GM18502 (cell line): ENCODE measurements around the gene GDPD2.

Experiments used
- ATAC-seq: cut with Tn5 transposase; IDR thresholded peaks from one replicate; pipeline ENCODE4 v1.9.1; 2021; ENCODE audit warnings: mild to moderate bottlenecking; ENCODE audit not compliant: unreplicated experiment, poor library complexity

The GDPD2 gene

DNA sequence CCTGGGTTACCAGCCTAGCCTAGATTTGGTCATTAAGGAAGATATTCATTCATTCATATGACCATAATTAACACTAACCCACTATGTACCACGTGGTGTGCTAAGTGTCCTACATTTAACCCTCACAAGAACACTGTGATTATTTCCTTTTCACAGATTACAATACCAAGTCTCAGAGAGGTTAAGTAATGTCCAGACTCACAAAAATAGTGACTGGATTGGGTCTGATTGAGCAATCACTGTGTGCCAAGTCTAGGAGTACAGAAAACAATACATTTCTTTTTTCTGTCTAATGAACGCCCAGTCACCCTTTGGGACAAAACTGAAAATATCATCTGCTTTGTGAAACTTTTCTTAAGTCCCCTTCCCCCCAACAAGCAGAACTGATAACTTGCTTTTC lies 13.9 kb downstream of the GDPD2 start:
- ATAC-seq: no peak

DNA sequence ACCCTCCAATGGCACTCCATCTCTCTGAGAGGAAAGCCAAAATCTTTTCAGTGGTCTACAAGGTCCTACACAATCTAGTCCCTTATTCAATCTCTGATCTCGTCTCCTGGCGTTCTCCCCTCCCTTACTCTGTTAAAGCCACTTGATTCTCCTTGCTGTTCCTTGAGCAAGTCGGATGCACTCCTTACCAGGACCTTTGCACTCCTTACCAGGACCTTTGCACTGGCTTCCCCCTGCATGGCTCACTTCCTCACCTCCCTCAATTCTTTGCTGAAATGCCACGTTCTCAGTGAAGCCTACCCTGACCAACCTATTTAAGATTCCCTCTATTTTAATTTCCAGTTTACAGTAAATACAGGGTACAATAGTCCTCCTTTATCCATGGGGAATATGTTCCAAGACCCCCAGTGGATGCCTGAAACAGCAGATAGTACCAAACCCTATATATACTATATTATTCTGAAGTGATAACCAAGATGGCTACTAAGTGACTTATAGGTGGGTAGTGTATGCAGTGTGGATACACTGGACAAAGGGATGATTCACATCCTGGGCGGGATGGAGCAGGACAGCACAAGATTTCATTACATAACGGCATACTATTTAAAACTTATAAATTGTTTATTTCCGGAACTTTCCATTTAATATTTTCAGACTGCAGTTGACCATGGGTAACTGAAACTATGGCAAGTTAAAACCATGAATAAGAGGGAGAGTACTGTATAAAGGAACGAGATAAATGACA lies 15.0 kb downstream of the GDPD2 start:
- ATAC-seq: no peak

DNA sequence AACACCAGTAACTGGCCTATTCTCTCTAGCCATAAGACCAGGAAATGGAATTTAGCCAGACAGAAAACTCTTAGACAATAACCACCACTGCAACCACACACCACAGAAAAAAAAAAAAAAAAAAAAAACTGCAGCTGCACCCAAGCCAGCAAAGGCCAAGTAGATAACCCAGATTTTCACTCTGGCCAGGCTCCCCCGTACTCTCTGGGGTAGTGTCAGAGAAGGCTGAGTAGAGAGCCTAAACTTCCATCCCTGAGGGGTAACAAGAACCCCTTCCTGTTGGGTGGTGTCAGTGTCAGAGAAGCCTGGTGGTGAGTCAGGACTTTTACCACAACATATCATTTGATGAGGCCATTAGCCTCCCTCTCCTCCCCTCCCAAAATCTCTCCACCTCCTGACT lies 15.9 kb downstream of the GDPD2 start:
- no peak for ATAC-seq

DNA sequence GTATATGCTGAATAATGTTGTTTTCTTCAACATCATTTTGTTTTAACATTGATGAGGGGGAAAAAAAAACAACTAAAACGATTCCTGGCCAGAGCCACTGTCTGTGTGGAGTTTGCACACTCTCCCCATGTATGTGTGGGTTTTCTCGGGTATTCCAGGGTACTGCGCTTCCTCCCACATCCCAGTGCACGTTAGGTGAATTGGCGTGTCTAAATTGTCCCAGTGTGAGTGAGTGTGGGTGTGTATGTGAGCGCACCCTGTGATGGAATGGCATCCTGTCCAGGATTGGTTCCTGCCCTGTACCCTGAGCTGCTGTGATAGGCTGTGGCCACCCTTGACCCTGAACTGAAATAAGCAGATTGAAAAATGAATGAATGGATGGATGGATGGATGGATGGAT lies 19.1 kb downstream of the GDPD2 start:
- no peak for ATAC-seq

DNA sequence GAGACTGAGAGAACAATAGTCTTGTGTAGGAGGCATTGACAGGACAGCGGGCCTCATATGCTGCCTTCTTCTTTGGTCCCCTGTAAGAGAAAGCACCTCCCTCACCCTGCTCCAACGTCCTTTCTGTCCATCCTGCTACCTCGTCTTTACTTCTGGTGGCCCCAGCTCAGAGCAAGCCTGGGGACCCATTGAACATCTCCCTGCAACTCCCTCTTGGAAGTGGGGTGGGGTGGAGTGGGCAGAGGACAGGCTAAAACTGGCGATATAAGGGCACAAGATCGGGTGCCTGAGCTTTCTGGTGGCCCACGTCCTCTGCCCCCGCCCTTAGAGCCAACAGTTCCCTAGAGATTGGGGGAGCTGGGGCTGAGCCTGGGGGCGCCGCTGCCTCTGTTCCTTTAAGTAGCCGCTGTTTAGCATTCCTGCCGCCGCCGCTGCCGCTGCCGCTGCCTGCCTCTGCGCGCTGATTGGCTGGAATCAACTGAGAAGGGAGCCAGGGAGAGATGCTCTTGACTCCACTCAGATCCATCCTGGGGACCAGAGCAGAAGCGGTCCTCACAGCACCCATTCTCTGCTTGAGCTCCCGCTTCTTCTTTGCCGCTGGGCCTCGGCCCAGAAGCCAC lies 21.3 kb downstream of the GDPD2 start, which contains the start of gene DLG3:
DLG3 (plus strand) TSS at position 510 of the 620 bp plus-strand sequence. CDS start 367 bp downstream, outside the sequence.
- ATAC-seq: no peak

DNA sequence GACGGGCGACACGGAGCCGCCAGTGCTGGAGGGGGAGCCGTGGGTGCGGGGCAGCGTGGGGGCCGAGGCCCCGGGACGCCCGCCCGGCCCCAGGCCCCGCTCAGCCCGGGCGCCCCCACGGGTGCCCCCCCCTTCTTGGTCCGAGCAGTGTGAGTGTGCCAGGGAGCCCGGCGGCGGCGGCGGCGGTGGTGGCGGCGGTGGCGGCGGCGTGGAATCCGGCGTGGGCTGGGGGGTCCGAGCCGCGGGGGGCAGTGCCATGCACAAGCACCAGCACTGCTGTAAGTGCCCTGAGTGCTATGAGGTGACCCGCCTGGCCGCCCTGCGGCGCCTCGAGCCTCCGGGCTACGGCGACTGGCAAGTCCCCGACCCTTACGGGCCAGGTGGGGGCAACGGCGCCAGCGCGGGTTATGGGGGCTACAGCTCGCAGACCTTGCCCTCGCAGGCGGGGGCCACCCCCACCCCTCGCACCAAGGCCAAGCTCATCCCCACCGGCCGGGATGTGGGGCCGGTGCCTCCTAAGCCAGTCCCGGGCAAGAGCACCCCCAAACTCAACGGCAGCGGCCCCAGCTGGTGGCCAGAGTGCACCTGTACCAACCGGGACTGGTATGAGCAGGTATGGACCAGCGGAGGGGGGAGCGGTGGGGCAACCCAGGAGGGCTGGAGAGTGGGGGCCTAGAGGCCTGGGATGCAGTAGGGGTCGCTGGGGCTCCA lies 22.0 kb downstream of the GDPD2 start:
- ATAC-seq: no peak

DNA sequence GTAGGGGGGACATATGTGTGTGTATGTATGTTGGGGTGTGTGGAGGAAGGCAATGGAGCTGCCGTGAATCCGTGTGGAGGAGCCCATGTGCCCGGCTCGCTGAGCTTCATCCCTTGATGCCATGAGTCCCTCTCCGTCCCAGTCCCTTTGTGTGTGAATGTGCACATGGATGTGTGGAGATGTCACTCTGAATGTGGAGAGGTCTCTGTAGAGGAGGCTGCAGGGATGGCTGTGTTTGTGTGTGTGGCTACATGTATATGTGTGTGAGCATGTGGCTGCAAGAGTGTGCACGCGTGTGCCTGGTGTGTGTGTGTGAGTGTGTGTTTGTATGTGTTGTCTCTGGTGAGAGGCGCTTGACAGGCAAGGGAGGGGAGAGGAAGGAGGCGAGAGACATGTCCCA lies 22.8 kb downstream of the GDPD2 start:
- no peak for ATAC-seq

DNA sequence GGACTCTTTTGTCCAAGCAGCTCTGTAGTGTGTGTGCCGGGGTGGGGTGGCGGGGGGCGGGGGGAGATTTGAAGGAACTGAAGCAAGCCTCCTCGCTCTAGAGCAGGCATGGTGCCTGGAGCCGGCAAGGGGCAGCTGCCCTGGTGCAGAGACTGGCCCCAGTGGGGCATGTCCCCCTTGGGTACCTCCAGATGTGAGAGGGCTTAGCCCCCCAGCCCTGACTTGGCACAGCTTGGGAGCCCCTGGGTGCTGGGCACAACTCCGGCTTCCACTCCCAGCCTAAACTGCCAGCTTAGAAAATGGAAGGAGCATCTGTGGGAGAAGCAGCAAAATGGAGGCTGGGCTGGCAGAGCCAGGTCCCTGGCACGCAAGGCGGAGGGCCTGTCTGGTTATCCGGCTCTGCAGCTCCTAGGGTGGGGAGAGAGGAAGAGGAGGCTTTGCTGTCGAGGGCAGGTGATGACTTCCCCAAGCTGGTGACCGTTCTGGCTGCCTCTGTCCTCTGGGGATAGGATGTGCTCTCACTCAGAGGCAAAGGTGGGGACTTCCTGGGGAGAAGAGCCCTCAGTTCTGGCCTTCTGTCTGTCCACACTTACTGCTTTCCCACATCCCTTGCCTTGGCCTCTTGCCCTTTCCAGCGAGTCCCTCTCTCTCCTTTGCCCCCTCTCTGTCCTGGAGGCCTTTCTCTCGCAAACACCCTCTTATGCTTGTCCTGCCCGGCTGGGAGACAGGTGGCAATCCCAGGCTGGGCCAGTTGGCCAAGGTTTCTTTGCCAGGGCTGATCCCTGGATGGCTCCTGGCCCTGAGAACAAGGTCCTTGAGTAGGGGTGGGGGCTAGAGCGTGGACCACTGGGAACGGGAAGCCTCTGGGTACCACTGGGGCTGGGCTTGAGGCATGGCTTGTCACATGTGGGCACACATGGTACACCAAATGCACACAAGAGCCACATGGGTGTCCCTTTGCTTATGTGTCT lies 23.6 kb downstream of the GDPD2 start:
- no peak for ATAC-seq

DNA sequence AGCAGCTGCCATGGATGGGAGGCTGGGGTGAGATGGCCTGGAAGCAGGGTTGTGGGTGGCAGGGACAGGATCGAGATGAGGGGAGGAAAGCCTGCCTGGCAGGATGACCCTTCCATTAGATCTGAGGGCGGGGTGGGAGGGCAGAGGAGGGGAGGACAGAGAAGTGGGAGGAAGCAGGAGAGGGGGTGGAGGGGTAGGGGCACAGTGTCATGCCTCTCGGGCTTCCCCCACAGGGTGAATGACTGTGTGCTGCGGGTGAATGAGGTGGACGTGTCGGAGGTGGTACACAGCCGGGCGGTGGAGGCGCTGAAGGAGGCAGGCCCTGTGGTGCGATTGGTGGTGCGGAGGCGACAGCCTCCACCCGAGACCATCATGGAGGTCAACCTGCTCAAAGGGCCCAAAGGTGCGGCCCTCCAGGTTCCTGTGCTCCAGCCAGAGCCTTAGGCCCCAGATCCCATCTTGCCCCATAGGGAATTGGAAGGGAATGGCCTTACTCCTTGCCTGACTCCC lies 26.4 kb downstream of the GDPD2 start:
- ATAC-seq: no peak

DNA sequence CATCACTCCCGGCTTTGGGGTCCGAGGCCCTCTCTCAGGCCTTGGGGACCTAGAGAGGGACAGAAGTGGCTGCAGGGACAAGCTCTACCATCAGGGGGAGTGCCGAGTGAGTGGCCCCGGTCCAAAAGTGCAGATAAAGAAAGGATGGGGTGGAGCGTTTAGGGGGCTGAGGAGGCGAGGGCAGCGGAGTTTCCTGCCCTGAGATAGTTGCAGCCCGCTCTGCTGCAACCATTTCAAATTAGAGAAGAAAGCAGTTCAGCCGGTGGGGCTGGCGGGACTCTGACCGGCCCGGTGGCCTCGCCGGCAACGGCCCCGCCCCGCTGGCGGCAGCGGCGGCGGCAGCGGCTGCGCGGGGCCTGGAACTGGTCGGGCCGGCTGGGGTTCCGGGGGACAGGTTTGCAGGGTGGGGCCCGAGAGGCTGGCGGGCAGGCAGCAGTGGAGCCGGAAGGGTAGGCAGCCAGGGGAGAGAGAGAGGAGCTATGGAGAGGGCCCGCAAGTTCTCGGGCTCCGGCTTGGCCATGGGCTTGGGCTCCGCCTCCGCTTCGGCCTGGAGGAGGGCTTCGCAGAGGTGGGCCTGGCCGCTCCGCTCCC lies 29.1 kb downstream of the GDPD2 start:
- peak; percentile 45 for ATAC-seq

DNA sequence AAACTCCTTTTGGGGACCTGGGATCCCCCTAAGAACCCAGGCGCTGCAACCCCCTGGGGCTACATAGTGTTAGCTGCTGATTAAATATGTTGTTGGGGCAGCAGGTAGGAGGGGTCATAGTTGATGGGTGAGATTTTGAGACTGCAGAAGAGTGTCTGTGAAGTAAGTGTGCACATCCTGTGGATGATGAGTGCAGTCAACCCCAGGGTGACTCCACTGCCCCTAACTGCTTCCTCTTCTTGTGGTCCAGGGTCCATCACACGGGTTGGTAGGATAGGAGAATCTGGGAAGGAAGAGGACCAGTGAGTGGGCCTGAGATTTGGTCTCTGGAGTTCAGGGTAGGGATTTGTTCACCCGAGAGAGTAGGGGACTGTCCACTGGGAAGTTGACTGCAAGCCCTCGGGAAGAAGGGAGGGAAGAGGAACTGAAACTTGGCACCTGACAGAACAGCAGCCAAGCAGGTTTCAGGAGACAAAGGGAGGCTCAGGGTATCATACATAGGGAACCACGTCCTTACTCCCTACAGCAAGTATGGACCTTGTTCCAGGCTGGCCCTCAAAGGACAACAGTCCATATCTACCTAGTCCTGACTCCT lies 30.0 kb downstream of the GDPD2 start:
- ATAC-seq: no peak

DNA sequence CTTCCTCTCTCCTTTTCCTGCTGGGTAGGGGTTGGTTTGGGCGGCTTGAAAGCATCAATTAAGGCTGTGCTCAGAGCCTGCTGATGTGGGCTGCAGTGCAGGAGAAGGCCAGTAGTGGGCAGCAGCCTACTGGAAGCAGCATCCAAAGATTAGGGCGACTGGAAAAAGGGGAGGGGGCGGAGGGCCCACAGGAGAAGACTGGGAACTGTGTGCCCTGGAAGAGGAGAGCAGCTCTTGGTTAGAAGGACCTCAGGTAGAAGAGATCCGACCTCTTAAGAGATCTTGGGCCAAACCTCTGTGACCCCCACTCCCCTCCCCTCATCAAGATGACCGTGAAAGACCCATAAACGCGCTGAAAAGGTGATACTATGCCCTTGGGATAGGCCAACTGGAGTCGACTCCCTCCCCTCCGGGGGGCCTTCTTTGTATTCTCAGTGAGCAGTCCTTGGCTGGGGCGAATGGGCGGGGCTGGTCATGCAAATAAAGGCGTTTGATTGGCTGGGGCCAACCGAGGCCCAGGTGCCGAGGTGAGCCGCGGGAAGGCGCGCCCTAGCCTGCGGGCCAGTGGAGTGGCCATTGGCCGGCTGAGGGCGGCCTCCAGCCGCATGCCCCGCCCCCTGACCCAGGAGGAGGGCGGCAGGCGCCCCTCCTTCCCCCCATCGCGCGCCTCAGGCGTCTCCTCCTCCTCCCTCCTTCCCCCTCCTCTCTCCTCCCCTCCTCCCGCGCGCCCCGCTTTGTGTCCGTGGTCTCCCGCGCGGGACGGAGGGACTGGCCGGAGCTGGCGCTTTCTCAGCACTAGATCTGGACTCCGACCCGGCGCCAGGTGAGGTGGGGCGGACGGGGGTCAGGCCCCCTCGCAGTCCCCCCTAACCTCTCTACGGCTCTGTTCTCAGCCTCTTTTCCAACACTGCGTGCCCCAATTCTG lies 31.6 kb downstream of the GDPD2 start:
- peak; percentile 58 for ATAC-seq

DNA sequence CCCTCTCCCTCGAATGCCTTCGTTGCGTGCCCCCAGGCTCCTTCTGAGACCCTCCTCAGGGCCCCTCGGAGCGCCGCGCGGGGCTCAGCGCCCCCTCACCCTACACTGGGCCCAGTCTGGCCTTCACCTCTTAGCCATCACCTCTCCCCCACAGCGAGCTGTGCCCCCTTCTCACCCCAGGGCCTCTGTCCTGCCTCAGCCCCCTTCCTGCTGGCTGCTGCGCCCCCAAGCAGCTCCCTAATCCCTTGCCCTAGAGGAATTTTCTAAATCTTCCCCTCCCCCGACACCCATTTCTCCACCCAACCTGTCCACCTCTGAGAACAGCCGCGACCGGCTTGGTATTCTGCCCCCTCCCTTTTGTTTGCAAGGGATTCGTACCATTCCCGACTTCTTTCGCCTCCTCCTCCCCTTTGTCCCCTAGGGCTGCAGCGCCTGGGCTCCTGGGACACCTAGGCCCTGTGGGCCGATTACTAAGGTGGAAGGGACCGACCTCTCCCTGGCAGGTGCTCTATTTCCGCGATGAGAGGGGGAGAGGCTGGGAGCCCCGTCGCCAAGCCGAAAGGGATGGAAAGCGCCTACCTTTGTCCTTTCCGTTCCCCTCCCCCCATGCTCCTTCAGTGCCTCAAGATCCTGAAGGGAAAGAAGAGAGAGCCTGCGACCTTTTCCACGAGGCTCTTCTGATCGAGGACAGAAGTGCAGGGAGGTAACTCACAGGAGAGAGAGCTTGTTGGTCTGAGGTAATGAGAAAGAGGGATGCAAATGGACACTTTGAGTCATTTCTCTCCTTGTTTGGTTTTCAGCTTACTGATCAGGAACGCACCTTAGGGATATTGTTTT lies 32.5 kb downstream of the GDPD2 start:
- peak; percentile 34 for ATAC-seq

DNA sequence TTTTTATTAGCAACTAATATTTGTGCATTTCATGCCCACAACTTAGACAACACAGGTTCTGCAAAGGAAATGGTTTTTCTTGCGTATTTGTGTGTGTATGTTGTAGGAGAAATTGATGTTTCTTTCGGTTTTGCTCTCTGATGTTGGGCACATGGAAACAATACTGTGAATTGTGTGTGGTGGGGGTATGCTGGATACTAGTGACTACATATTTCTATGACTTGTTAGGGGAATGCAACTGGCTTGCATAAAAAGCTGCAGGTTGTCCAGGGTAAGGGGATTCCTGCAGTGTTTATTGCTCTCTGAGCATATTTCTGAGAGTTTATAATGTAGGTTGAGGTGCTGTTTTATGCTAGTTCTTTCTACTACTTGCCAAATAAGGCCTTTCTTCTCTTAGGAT lies 33.1 kb downstream of the GDPD2 start:
- peak; percentile 30 for ATAC-seq

DNA sequence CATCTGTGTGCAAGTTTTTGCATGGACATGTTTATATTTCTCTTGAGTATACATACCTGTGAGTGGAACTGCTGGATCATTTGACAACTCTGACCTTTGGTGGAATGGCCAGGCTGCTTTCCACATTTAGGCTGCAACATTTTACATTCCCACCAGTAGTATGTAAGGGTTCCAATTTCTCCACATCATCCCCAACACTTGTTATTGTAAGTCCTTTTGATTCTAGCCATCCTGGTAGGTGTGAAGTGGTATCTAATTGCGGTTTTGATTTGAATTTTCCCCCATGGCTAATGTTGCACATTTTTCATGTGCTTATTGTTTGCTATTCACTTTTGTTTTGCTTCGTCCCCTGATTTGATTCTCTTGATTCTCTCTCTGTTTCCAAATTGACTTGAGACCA lies 37.9 kb downstream of the GDPD2 start:
- no peak for ATAC-seq

DNA sequence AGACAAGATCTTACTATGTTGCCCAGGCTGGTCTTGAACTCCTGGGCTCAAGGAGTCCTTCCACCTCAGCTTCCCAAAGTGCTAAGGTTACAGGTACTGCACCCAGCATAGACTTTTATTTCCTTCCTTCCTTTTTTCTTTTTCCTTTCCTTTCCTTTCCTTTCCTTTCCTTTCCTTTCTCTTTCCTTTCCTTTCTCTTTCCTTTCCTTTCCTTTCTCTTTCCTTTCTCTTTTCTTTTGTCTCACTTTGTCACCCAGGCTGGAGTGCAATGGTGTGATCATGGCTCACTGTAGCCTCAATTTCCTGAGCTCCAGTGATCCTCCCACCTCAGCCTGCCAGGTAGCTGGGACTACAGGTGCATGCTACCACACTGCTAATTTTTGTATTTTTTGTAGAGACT lies 40.9 kb downstream of the GDPD2 start:
- no peak for ATAC-seq

DNA sequence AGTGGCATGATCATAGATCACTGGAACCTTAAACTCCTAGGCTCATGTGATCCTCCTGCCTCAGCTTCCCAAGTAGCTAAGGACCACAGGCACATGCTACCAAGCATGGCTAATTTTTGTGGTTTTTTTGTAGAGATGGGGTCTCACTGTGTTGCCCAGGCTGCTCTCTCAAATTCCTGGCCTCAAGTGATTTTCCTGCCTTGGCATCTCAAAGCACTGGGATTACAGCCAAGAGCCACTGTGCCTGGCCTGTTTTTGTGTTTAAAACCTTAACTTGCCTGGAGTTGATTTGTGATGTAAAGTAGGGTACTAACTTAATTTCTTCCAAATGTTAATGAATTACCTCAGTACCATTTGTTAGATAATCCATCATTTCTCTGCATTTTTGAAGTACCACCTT lies 43.9 kb downstream of the GDPD2 start:
- no peak for ATAC-seq
